ENCODE measurements around the gene SNX8.

Gene SNX8

GRCh38 chr7:2299870-2300512, 14.2 kb downstream of the SNX8 start:
- DNase-seq (ENCODE audit: low read depth, low spot score) = no peak

GRCh38 chr7:2299131-2299829, 15.0 kb downstream of the SNX8 start:
- no peak overlapping the region for H3K4me3 ChIP-seq (ENCODE audit: low read length)
- no peak for DNase-seq (ENCODE audit: low read depth, low spot score)

More at GRCh38 chr7:2299870-2300512, 14.2 kb downstream of the SNX8 start:
- no peak overlapping the region for H3K4me3 ChIP-seq (ENCODE audit: low read length)

- no peak overlapping the region for H3K4me3 ChIP-seq (ENCODE audit: low read length)
Observed at GRCh38 chr7:2296832-2297231, 17.4 kb downstream of the SNX8 start.

GRCh38 chr7:2295936-2296620, 18.2 kb downstream of the SNX8 start:
- no peak overlapping the region for H3K4me3 ChIP-seq (ENCODE audit: low read length)
- DNase-seq (ENCODE audit: low read depth, low spot score) = no peak

More at GRCh38 chr7:2296832-2297231, 17.4 kb downstream of the SNX8 start:
- no peak for DNase-seq (ENCODE audit: low read depth, low spot score)

GRCh38 chr7:2290877-2291276, 23.4 kb downstream of the SNX8 start:
- no peak for DNase-seq (ENCODE audit: low read depth, low spot score)
- H3K4me3 ChIP-seq (ENCODE audit: low read length) = no peak overlapping the region

- H3K4me3 ChIP-seq (ENCODE audit: low read length) = no peak overlapping the region
- no peak for DNase-seq (ENCODE audit: low read depth, low spot score)
Observed at GRCh38 chr7:2289621-2290020, 24.6 kb downstream of the SNX8 start.

GRCh38 chr7:2289111-2289586, 25.1 kb downstream of the SNX8 start:
- H3K4me3 ChIP-seq (ENCODE audit: low read length) = no peak overlapping the region
- DNase-seq (ENCODE audit: low read depth, low spot score) = no peak

- no peak for DNase-seq (ENCODE audit: low read depth, low spot score)
Observed at GRCh38 chr7:2288503-2288902, 25.7 kb downstream of the SNX8 start.

GRCh38 chr7:2287745-2288144, 26.5 kb downstream of the SNX8 start:
- no peak overlapping the region for H3K4me3 ChIP-seq (ENCODE audit: low read length)
- no peak for DNase-seq (ENCODE audit: low read depth, low spot score)

More at GRCh38 chr7:2288503-2288902, 25.7 kb downstream of the SNX8 start:
- H3K4me3 ChIP-seq (ENCODE audit: low read length) = no peak overlapping the region

GRCh38 chr7:2283074-2283473, 31.2 kb downstream of the SNX8 start:
- no peak overlapping the region for H3K4me3 ChIP-seq (ENCODE audit: low read length)
- DNase-seq (ENCODE audit: low read depth, low spot score) = no peak

GRCh38 chr7:2282185-2282751, 32.0 kb downstream of the SNX8 start:
- no peak overlapping the region for H3K4me3 ChIP-seq (ENCODE audit: low read length)
- no peak for DNase-seq (ENCODE audit: low read depth, low spot score)

GRCh38 chr7:2281541-2281940, 32.7 kb downstream of the SNX8 start:
- no peak for DNase-seq (ENCODE audit: low read depth, low spot score)

GRCh38 chr7:2280424-2280823, 33.8 kb downstream of the SNX8 start:
- H3K4me3 ChIP-seq (ENCODE audit: low read length) = no peak overlapping the region
- DNase-seq (ENCODE audit: low read depth, low spot score) = no peak

More at GRCh38 chr7:2281541-2281940, 32.7 kb downstream of the SNX8 start:
- H3K4me3 ChIP-seq (ENCODE audit: low read length) = no peak overlapping the region

GRCh38 chr7:2279896-2280295, 34.3 kb downstream of the SNX8 start:
- H3K4me3 ChIP-seq (ENCODE audit: low read length) = no peak overlapping the region
- no peak for DNase-seq (ENCODE audit: low read depth, low spot score)

GRCh38 chr7:2278026-2278425, 36.2 kb downstream of the SNX8 start:
- DNase-seq (ENCODE audit: low read depth, low spot score) = no peak
- no peak overlapping the region for H3K4me3 ChIP-seq (ENCODE audit: low read length)

GRCh38 chr7:2276107-2276506, 38.1 kb downstream of the SNX8 start:
- H3K4me3 ChIP-seq (ENCODE audit: low read length) = no peak overlapping the region
- no peak for DNase-seq (ENCODE audit: low read depth, low spot score)

GRCh38 chr7:2275101-2275500, 39.1 kb downstream of the SNX8 start:
- H3K4me3 ChIP-seq (ENCODE audit: low read length) = no peak overlapping the region
- DNase-seq (ENCODE audit: low read depth, low spot score) = no peak

- DNase-seq (ENCODE audit: low read depth, low spot score) = no peak
- H3K4me3 ChIP-seq (ENCODE audit: low read length) = no peak overlapping the region
Observed at GRCh38 chr7:2274666-2275065, 39.6 kb downstream of the SNX8 start.

GRCh38 chr7:2273866-2274265, 40.4 kb downstream of the SNX8 start:
- DNase-seq (ENCODE audit: low read depth, low spot score) = no peak
- H3K4me3 ChIP-seq (ENCODE audit: low read length) = no peak overlapping the region

GRCh38 chr7:2272031-2272430, 42.2 kb downstream of the SNX8 start:
- no peak overlapping the region for H3K4me3 ChIP-seq (ENCODE audit: low read length)
- DNase-seq (ENCODE audit: low read depth, low spot score) = no peak
